GM19468 (cell line): ENCODE measurements around the gene PCNX4.
"Not testable (repeated sequence)": the region's sequence is repeated elsewhere in the genome, so short reads cannot be mapped to it uniquely, and the experiment has no call there.

ENCODE experiments used
- ATAC-seq: cut with Tn5 transposase; IDR thresholded peaks from one replicate; pipeline ENCODE4 v1.9.1; 2021; ENCODE audit warnings: mild to moderate bottlenecking, moderate library complexity, moderate number of reproducible peaks; ENCODE audit not compliant: unreplicated experiment; ENCODE audit errors: extremely low read depth

The PCNX4 gene

DNA sequence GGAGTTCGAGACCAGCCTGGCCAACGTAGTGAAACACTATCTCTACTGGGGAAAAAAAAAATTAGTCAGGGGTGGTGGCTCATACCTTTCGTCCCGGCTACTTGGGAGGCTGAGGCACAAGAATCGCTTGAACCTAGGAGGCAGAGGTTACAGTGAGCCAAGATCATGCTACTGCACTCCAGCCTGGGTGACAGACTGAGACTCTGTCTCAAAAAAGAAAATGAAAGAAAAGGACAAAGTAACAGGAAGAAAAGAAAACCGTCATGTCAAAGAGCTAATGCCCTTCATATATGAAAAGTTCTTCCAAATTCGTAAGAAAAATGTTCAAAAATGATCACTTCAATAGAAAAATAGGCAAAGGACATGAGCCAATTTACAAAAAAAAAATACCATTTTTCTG is 8.1 kb downstream of the PCNX4 start:
- not testable (repeated sequence) for ATAC-seq

DNA sequence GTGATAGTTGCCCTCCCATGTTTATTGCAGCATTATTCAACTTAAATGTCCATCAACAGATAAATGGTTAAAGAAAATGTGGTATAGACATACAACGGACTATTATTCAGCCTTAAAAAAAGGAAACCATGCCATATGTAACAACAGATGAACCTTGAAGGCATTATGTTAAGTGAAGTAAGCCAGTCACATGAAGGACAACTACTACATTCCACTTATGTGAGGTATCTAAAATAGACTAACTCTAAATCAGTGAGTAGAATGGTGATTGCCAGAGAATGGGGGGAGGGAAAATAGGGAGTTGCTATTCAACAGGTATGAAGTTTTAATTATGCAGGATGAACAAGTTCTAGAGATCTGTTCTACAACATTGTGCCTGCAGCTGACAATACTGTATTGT is 10.1 kb downstream of the PCNX4 start:
- ATAC-seq = no peak

GRCh38 chr14:60102389-60102788 is 10.7 kb downstream of the PCNX4 start:
- ATAC-seq = no peak

DNA sequence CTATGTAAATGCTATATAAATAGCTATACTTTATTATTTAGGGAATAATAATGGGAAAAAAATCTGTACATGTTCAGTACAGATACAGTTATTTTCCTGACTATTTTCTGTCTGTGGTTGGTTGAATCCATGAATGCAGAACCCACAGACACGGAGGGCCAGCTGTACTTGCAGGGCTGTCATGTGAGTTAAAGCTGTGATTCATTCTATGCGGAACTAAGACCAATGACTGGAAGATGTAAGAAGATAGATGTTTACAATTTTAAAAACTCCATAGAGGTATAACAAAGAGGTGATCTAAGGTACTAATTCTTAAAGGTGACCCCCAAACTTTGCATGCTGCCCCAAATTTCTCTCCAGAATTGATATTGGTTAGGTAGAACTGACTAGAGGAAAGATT is 14.6 kb downstream of the PCNX4 start:
- ATAC-seq = no peak

GRCh38 chr14:60107477-60107876 is 15.8 kb downstream of the PCNX4 start:
- ATAC-seq = no peak

GRCh38 chr14:60111732-60112131 is 20.0 kb downstream of the PCNX4 start:
- ATAC-seq = no peak

DNA sequence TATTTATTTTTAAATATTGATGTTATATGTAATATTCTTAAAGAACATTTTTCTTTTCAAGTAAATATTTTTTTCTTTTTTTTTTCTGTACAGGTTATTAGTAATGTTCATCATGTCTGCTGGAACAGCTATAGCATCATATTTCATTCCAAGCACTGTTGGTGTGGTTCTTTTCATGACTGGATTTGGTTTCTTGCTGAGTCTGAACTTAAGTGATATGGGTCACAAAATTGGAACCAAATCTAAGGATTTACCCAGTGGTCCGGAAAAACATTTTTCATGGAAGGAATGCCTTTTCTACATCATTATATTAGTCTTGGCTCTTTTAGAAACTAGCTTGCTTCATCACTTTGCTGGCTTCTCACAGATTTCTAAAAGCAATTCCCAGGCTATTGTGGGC is 23.2 kb downstream of the PCNX4 start:
- no peak for ATAC-seq

DNA sequence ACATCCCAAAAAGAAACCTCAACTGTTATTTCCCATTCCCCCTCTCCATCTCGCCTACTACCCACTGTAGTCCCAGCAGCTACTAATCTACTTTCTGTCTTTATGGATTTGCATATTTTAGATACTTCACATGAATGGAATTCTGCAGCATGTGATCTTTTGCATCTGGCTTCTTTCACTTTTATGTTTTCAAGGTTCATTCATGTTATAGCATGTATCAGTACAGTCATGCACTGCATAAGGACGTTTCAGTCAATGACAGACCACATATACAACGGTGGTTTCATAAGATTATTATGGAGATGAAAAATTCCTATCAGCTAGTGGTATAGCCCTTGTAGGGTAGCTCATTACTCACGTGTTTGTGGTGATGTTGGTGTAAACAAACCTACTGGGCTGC is 24.5 kb downstream of the PCNX4 start:
- ATAC-seq = no peak

GRCh38 chr14:60125918-60126317 is 34.2 kb downstream of the PCNX4 start:
- ATAC-seq = no peak

DNA sequence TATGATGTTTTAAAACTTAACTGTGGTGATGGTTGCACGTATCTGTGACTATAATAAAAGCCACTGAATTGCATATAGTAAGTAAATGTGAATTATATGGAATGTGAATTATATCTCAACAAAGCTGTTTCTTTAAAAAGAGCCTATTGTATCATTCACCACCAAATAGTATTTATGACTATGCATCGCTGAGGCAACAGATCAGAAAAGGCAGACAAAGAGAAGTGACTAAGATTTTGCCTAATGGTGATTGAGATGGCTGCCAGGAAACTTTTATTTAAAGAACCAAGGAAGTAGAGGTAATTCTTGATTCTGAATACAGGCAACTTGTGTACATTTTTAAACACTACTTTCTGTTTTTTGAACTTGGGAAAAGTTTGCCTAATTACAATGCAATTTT is 41.8 kb downstream of the PCNX4 start:
- ATAC-seq = no peak

GRCh38 chr14:60134702-60135101 is 43.0 kb downstream of the PCNX4 start:
- no peak for ATAC-seq

- peak; percentile 71 for ATAC-seq
These were observed 60.0 kb downstream of the PCNX4 start for GRCh38 chr14:60151715-60152114.

DNA sequence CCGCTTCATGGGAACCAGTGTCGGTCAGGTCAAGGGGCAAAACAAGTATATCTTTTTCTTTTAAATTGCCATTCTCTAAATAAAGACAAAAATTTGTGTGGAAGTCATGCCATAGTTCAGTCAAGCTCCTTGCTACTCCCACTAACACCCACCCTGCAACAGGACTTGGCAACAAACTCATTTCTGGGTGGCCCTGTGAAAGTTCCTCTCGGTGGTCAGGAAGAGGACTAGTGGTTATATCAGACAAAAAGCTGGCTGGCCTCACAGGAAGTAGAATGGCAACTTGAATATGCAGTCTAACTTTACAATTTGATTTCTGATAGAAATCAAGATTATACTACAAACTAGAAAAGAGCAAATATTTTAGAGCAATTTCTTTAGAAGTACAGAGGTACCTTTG is 62.3 kb downstream of the PCNX4 start:
- ATAC-seq = no peak

- no peak for ATAC-seq
These were observed 62.9 kb downstream of the PCNX4 start for GRCh38 chr14:60154671-60155070.

DNA sequence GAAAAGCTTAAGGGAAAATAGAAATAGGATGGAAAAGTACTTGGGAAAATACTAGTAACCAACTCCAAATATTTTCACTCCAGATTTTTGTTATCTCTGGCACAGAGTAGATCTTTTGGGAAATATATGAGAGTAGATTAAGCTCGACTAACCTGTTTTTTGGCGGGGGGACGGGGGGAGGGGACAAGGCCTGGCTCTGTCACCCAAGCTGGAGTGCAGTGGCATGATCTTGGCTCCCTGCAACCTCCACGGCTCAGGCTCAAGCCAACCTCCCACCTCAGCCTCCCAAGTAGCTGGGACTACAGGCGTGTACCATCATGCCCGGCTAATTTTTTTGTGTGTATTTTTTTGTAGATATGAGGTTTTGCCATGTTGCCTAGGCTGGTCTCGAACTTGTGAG is 68.7 kb downstream of the PCNX4 start:
- ATAC-seq = no peak

- ATAC-seq = no peak
These were observed 69.7 kb downstream of the PCNX4 start for GRCh38 chr14:60161196-60162107.

DNA sequence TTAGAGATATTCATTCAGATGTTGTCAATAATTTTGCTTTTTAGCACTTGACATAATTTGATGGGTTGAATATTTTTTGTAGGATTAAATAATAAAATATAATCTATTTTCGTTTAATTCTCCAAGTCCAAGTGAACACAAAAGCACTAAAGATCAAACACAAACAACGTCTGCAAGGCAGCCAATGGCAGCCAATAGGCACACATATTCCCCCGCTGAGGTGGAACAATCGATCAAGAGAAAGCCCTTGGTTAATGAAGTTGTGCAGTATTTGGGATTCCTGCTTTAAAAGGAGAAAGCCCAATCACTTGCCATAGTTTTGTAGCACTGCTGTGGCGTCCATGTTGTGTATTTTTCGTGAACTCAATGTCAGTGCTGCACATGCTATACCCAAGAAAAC is 72.0 kb downstream of the PCNX4 start:
- ATAC-seq = no peak

GRCh38 chr14:60164404-60164711 is 72.6 kb downstream of the PCNX4 start:
- ATAC-seq = no peak

GRCh38 chr14:60164712-60165546 is 73.2 kb downstream of the PCNX4 start, which contains the start of gene DHRS7:
Gene DHRS7 (minus strand): TSS chr14:60165398. CDS start chr14:60165309, 89 bp downstream.
- ATAC-seq = peak; percentile 78

DNA sequence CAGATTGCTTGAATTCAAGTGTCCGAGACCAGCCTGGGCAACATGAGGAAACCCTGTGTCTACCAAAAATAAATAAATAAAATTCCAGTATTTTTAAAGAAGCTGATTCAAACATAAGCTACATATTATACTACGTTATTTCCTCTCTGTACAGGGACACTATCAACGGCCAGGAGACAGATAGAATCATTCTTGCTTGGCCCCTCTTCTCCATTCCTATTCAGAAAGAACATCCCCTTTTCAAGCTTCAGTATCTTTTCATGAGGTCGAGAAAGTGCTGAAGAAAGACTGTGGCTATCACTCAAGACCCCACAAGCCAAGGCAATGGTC is 73.8 kb downstream of the PCNX4 start:
- ATAC-seq = no peak

- no peak for ATAC-seq
These were observed 74.4 kb downstream of the PCNX4 start for GRCh38 chr14:60166142-60166541.
